HG02759 (cell line): ENCODE measurements around the gene BBS12.
A peak's percentile ranks its signal among the peaks of the same experiment; 100 is the strongest.
"Not testable (repeated sequence)": the region's sequence is repeated elsewhere in the genome, so short reads cannot be mapped to it uniquely, and the experiment has no call there.

ENCODE experiments used
- ATAC-seq: cut with Tn5 transposase; IDR thresholded peaks from one replicate; pipeline ENCODE4 v1.9.1; 2021; ENCODE audit warnings: mild to moderate bottlenecking, moderate library complexity; ENCODE audit not compliant: unreplicated experiment

The BBS12 gene

GRCh38 chr4:122764071-122764820 lies 31.7 kb downstream of the BBS12 start:
- ATAC-seq, result no peak

DNA sequence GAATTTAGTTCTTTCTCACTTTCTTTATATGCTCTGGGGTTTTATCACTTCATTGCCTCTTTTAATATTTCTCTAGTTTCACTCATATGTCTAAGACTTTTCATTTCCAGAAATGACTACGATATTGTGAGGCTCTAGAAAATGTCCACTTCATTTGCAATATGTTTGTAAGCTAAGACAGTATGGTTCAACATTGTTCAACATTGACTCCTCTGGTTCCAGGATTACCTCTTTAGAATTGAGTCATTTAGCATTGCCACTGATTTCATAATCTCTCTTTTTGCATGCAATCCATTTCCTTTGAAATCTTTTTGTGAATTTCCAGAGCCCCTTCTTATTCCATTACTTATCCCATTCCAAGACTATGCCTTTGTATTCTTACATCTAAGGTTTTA lies 32.3 kb downstream of the BBS12 start:
- ATAC-seq, result peak; percentile 89

GRCh38 chr4:122765692-122766352 lies 33.3 kb downstream of the BBS12 start:
- ATAC-seq, result no peak

GRCh38 chr4:122766353-122766705 lies 33.8 kb downstream of the BBS12 start:
- no peak for ATAC-seq

GRCh38 chr4:122766950-122767349 lies 34.4 kb downstream of the BBS12 start:
- ATAC-seq, result no peak

DNA sequence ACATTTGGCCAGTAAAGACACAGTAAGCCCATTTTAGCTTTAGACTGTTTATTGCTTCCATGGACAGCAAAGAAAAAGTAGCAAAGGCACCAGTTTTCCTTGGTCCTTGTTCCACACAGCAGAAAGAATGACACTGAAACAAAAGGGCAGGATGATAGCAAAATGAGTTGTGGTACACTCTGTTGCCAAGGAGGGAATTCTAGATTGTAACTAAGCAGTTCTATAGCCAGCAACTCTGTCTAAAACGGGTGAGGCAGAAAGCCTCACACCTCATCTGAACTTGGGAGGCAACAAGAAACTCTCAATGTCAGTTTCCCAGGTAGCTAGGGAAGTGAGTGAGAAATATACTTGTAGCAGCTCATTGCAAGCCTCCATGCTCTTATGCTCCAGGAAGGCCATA lies 39.2 kb downstream of the BBS12 start:
- no peak for ATAC-seq

DNA sequence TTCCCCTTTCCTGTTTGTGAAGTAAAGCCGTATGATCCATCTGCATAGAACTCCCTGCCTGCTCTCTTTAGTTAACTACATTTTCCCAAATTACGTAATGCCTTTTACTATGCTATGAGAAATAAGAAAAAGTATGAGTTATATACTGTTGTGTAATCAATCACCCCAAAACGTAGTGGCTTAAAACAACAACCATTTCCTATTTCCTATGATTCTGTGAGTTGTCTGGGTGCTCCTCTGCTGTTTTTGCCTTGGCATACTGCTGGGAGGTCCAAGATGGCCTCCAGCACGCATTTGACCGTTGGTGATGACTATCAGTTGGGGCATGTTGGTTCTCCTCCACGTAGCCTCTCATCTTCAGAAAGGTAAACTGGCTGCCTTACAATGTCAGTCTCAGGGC lies 39.8 kb downstream of the BBS12 start:
- no peak for ATAC-seq

DNA sequence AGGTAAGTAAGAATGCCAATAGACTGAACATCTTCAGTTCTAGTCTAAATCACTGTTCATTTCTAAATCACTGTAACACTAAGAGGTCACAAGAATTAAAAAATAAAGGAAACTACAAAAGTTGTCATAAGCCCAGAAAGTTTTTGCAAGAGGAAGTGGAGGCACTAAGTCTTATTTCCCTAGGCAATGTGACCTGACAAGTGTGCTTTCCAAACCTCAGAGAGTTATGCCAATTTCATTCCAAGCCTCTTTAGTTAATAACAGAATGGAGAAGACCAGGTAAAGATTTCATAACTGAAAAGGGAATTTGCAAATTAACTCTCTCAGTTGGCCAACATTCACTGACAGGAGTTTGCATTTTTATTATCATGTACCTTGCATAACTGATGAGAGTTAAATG lies 40.5 kb downstream of the BBS12 start:
- no peak for ATAC-seq

DNA sequence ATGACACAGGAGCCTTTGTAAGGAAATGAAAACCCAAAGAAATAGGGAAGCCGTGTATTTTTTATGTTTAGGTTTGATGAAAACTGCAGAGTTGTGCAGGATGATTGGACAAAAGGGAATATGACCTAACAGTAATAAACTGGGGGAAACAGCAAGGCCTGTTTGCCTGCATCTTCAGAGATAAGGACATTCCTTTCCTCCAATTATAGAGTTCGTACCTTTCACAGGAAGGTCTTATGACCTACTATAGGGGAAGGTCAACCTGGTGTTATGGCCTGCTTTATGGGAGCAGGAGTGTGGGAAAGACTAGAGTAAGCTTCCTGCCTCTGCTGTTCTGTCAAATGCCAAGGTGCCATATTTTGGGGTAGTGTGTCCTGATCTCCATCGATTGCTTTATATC lies 42.5 kb downstream of the BBS12 start:
- no peak for ATAC-seq

GRCh38 chr4:122775987-122776836 lies 43.7 kb downstream of the BBS12 start:
- ATAC-seq, result no peak

GRCh38 chr4:122776916-122777315 lies 44.4 kb downstream of the BBS12 start:
- ATAC-seq, result no peak

- no peak for ATAC-seq
Observed at GRCh38 chr4:122777846-122778673, 45.6 kb downstream of the BBS12 start.

GRCh38 chr4:122781486-122781885 lies 49.0 kb downstream of the BBS12 start:
- no peak for ATAC-seq

DNA sequence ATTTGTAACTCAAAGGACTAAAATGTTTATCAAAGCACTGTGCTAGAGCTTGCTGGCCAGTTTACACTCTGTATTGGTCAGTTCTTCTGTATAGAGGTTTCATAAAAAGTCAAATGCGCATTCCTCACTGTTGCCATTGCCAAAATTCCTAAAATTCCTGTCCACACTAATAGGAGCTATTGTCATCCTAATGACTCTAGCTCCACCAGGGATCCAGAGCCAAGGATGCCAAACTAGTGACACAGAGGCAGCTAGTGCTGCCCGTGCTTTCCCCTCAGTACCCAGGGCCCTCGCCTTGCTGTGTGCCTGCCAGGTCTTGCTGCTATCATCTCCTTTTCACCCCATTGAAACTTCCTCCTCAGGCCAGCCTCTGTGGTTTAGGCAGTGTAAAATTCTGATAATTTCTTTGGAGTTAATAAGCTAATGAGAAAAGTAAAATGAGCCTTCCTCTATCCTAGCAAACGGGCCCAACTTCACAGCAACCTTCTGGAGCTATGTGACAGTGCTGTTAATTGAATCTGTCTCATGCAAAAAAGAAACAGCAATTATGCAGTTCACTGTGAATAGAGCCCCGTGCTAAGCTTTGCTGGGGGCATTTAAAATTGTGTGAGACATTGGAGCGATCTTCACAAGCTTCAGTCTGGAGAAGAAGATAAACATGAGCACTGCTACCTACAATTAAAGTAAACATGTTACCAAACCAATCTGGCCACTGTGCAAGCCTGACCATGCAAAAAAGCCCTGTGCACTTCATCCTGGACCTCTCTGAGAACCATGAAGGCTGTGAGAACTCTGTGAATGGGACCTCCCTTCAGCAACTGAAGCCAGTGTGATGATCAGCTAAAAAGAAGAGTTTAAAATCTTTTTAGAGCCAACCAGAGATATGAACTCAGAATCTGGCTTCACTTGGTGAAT lies 51.1 kb downstream of the BBS12 start:
- no peak for ATAC-seq

- ATAC-seq, result no peak
Observed at GRCh38 chr4:122784261-122784660, 51.8 kb downstream of the BBS12 start.

- no peak for ATAC-seq
Observed at GRCh38 chr4:122785099-122785498, 52.6 kb downstream of the BBS12 start.

DNA sequence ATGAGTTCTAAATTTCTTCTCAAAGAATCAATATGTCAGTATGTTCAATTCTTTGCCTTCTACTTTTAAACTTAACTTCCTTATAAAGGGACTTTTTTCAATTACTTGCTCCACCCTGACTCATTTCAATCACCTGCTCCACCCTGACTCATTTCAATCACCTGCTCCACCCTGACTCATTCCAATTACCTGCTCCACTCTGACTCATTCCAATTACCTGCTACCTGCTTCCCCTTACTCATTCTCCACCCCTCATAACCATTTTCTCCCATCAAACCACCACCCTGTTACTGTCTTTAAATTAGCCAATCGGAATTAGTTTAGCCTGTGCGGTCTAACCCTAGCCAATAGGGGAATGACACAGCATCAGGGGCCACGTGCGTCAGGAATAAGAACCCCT lies 53.8 kb downstream of the BBS12 start:
- not testable (repeated sequence) for ATAC-seq

DNA sequence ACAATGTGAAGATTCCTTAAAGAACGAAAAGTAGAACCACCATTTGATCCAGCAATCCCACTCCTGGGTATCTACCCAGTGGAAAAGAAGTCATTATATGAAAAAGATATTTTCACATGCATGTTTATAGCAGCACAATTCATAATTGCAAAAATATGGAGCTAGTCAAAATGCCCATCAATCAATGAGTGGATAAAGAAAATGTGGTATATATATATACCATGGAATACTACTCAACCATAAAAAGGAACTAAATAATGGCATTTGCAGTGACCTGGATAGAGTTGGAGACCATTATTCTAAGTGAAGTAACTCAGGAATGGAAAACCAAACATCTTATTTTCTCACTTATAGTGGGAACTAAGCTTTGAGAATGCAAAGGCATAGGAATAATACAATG lies 54.4 kb downstream of the BBS12 start:
- ATAC-seq, result not testable (repeated sequence)

DNA sequence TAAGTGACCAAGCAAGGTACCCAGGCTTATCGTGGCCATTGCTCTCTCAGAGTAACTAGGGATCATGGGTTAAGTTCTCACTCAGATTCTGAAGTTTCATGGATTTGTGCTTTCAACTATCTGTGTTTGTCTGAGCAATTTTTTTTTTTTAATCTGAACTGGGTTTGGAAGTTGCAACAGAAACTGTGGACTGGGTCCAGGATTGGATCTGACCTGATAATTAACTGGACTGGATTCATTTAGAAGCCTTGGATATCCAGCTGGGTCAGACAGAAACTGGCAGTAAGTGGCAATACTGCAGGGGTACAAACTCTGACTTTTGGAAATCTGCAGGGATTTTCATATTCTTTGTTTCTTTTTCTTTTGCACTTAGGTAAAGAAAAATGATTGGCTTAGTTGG lies 55.4 kb downstream of the BBS12 start:
- no peak for ATAC-seq

- ATAC-seq, result no peak
Observed at GRCh38 chr4:122788935-122789334, 56.4 kb downstream of the BBS12 start.
